Hepatocyte (in vitro differentiated cells): ENCODE results near the gene PFKL.

Experiments
- CTCF ChIP-seq: fragments of 200-600 bp; sonication (generic); IDR thresholded peaks from 2 replicates; pipeline ENCODE4 v1.5.1; 2016; ENCODE audit warnings: antibody characterized with exemption, mild to moderate bottlenecking; ENCODE audit not compliant: poor library complexity
- EZH2 ChIP-seq: fragments of 200-600 bp; sonication (generic); IDR thresholded peaks from 2 replicates; pipeline ENCODE4 v1.6.1; 2016; ENCODE audit warnings: antibody characterized with exemption, mild to moderate bottlenecking, borderline replicate concordance
- EZH2phosphoT487 ChIP-seq: fragments of 200-600 bp; sonication (generic); IDR thresholded peaks from one replicate; pipeline ENCODE4 v1.6.1; 2018; ENCODE audit warnings: antibody characterized with exemption, mild to moderate bottlenecking, low read depth, moderate library complexity; ENCODE audit not compliant: unreplicated experiment, severe bottlenecking

GRCh38 chr21:44349847-44350772 lies 50.3 kb downstream of the PFKL start:
- no peak for TF ChIP-seq CTCF
- no peak for TF ChIP-seq EZH2
- no peak for TF ChIP-seq EZH2phosphoT487
